Central memory CD8-positive, alpha-beta T cell (primary cell): Measurements from ENCODE around the gene NF1.

ENCODE experiments used
- ATAC-seq: fragments of 150-1000 bp; cut with Tn5 transposase; replicated peaks from 2 replicates; pipeline ENCODE4 v1.10.0; 2022; ENCODE audit warnings: mild to moderate bottlenecking, moderate FRiP score, moderate number of reproducible peaks; ENCODE audit not compliant: poor library complexity, severe bottlenecking; ENCODE audit errors: extremely low read depth
- DNase-seq, 2 donors: peaks; one replicate each; pipeline ENCODE4 v3.0.0; 2021; ENCODE audit warnings: low spot score in 2 of 2
- H3K27ac Mint-ChIP-seq: one replicate; pipeline ENCODE4 v1.8.0; 2022; ENCODE audit warnings: low read depth, mild to moderate bottlenecking, moderate library complexity, mixed read lengths
- H3K27me3 Mint-ChIP-seq: one replicate; pipeline ENCODE4 v1.8.0; 2022; ENCODE audit warnings: mixed read lengths
- H3K36me3 Mint-ChIP-seq: one replicate; pipeline ENCODE4 v1.8.0; 2022; ENCODE audit warnings: mild to moderate bottlenecking, moderate library complexity, mixed read lengths; ENCODE audit not compliant: insufficient read depth
- H3K4me1 Mint-ChIP-seq: one replicate; pipeline ENCODE4 v1.8.0; 2022; ENCODE audit warnings: mixed read lengths
- H3K4me3 Mint-ChIP-seq: one replicate; pipeline ENCODE4 v1.8.0; 2022; ENCODE audit warnings: mild to moderate bottlenecking, moderate library complexity, mixed read lengths
- H3K9me3 Mint-ChIP-seq: one replicate; pipeline ENCODE4 v1.8.0; 2022; ENCODE audit warnings: mixed read lengths

The NF1 gene

GRCh38 chr17:31398381-31399311, 303.9 kb downstream of the NF1 start:
- peaks cover 52% of the 10 kb centered on the region for H3K27me3 Mint-ChIP-seq
- H3K27ac Mint-ChIP-seq = no peak overlapping the region
- H3K4me1 Mint-ChIP-seq = no peaks in the 10 kb centered on the region
- ATAC-seq (no peak), DNase-seq (no peak)
- no peaks in the 10 kb centered on the region for H3K9me3 Mint-ChIP-seq
- no peaks in the 10 kb centered on the region for H3K36me3 Mint-ChIP-seq
- no peak overlapping the region for H3K4me3 Mint-ChIP-seq

- DNase-seq (no peak), ATAC-seq (no peak)
- Mint-ChIP-seq H3K9me3 (no peaks in the 10 kb centered on the region), H3K4me1 (no peaks in the 10 kb centered on the region), H3K36me3 (peaks cover 2% of the 10 kb centered on the region), H3K27ac (no peak overlapping the region), H3K27me3 (peaks cover 34% of the 10 kb centered on the region), H3K4me3 (no peak overlapping the region)
Measured at GRCh38 chr17:31400481-31400950, 305.7 kb downstream of the NF1 start.

GRCh38 chr17:31401456-31402254, 306.9 kb downstream of the NF1 start:
- peaks cover 22% of the 10 kb centered on the region for H3K27me3 Mint-ChIP-seq
- DNase-seq (no peak), ATAC-seq (no peak)
- no peak overlapping the region for H3K4me3 Mint-ChIP-seq
- no peaks in the 10 kb centered on the region for H3K4me1 Mint-ChIP-seq
- H3K36me3 Mint-ChIP-seq = peaks cover 2% of the 10 kb centered on the region
- no peaks in the 10 kb centered on the region for H3K9me3 Mint-ChIP-seq
- no peak overlapping the region for H3K27ac Mint-ChIP-seq

DNA sequence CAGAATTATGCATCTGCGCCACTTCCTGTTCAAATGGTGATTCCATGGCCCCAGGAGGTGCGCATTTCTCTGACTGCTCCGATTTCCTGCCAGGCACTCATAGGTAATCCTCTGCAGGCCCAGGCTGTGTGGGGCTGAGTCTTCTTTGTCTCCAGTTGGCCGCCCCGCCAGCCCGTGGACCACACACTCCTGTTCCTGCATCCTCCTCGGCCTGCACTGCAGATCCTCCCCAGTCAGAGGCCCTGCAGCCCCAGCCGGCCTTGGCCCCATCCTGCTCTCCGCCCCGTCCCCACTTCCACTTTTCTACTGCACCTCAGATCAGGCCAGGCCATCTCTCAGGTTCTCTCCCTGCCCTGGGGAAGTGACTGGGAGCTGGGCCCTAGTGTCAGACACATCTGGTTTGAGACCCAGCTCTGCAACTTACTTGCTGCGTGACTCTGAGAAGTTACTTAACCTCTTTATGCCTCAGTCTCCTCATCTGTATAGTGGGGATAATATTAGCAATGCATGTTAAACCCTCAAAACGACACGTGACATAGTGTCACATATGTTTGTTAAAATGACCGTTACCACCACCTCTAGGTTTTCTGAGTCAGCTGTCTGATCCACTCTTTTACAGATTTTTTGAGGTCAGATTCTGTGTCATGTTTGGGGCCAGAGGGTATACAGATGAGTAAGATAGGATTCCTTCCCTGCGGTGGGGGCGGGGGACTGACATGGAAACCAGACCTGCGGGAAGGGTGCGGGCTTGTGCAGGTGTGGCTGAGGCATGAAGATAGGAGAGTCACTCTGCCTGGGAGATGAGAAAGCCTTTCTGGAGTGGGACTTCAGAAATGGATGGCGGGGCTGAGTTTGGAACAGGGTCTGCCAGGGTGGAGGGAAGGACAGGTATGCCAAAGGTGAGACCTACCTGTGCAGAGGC, 309.5 kb downstream of the NF1 start:
- peaks cover 2% of the 10 kb centered on the region for H3K36me3 Mint-ChIP-seq
- DNase-seq (no peak), ATAC-seq (no peak)
- H3K27ac Mint-ChIP-seq = no peak overlapping the region
- peaks cover 8% of the 10 kb centered on the region for H3K27me3 Mint-ChIP-seq
- H3K4me3 Mint-ChIP-seq = no peak overlapping the region
- no peaks in the 10 kb centered on the region for H3K4me1 Mint-ChIP-seq
- no peaks in the 10 kb centered on the region for H3K9me3 Mint-ChIP-seq

- DNase-seq (no peak), ATAC-seq (no peak)
- Mint-ChIP-seq H3K4me1 (no peaks in the 10 kb centered on the region), H3K9me3 (no peaks in the 10 kb centered on the region), H3K27ac (no peak overlapping the region), H3K4me3 (no peak overlapping the region), H3K27me3 (no peaks in the 10 kb centered on the region), H3K36me3 (peaks cover 2% of the 10 kb centered on the region)
Measured at GRCh38 chr17:31405890-31406371, 311.2 kb downstream of the NF1 start.

- H3K27me3 Mint-ChIP-seq = no peaks in the 10 kb centered on the region
- H3K36me3 Mint-ChIP-seq = peaks cover 2% of the 10 kb centered on the region
- no peak for ATAC-seq
- no peaks in the 10 kb centered on the region for H3K4me1 Mint-ChIP-seq
- DNase-seq = no peak
- H3K9me3 Mint-ChIP-seq = no peaks in the 10 kb centered on the region
- H3K4me3 Mint-ChIP-seq = no peak overlapping the region
- no peak overlapping the region for H3K27ac Mint-ChIP-seq
Measured at GRCh38 chr17:31408586-31408985, 313.8 kb downstream of the NF1 start.

DNA sequence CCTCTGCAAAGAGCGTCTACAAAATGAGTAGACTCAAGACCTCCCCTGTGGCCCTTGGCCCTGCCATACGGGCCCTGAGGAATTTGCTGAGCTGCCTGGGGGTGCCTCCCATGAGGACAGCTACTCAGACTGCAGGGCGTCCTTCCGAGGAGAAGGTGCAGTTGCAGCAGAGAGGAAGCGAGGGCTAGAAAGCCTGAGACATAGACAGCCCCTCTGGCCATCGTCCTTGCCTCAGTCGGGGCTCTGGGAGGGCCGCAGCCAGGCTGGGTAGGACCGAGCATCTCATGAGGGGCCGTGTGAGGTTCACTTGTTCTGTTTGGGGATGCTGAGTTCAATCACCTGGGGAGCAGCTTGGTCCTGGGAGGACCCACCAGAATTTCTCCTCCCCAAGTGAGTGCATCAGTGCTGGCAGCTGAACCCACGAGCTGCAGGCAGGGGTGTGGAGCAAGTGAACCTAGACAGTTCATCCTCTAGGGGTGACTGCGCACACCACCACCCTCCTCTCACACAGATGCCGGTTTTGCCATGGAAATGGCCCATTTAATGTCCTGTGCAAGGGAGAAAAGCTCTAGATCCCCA, 317.0 kb downstream of the NF1 start:
- ATAC-seq = no peak
- H3K9me3 Mint-ChIP-seq = no peaks in the 10 kb centered on the region
- H3K36me3 Mint-ChIP-seq = no peaks in the 10 kb centered on the region
- H3K4me1 Mint-ChIP-seq = no peaks in the 10 kb centered on the region
- no peak overlapping the region for H3K27ac Mint-ChIP-seq
- H3K27me3 Mint-ChIP-seq = no peaks in the 10 kb centered on the region
- no peak overlapping the region for H3K4me3 Mint-ChIP-seq
- no peak for DNase-seq

DNA sequence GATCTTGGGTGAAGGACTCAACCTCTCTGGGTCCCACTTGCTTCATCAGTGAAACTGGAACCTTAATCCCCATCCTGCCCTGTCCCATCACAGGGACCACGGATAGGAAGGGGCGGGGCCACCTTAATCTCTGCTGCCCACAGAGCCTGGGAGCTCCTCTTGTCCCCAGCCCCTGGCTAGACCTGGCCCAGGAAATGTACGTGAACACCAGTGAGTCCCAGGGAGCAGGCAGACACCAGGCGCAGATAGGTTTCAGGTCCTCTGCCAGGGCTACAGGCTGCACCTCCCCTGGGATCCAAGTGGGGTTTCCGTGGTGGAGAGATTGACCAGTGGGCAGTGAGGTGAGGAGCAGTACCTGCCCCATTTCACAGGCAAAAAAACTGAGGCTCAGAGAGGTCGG, 317.7 kb downstream of the NF1 start:
- DNase-seq = no peak
- ATAC-seq = no peak
- H3K4me3 Mint-ChIP-seq = no peak overlapping the region
- H3K36me3 Mint-ChIP-seq = no peaks in the 10 kb centered on the region
- no peaks in the 10 kb centered on the region for H3K27me3 Mint-ChIP-seq
- H3K9me3 Mint-ChIP-seq = no peaks in the 10 kb centered on the region
- H3K4me1 Mint-ChIP-seq = no peaks in the 10 kb centered on the region
- H3K27ac Mint-ChIP-seq = no peak overlapping the region

DNA sequence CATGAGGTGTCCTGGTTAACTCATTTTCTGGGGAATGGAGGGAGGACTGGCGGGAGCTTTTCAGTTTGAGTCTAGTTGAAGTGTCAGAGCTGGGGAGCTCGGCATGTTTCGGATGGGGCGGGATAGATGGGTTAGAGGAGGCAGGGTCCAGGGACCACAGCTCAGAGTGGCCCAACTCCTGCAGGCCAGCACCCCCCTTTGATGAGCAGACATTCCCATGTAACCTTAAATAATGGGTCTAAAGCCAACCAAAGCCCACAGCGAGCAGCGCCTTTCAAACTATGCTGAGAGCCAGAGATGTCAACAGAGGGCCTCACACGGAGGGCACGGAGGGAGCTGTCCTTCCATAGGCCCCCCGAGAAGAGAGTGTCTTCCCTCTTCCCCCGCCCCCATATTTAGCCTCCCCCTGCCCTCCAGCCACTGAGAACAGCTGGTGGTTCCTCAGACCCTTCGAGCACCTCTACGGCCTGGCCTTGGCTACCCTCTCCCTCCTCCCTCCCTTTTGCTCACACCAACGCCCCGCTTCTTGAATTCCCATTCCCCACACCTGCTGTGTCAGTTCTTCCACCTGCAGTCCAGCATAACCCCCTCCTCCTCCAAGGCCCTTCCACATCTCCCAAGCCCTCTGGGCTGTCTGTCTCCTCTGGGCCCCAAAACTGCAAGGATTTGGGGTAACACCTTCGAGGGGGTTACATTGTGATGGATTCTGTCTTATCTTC, 318.5 kb downstream of the NF1 start:
- H3K9me3 Mint-ChIP-seq = no peaks in the 10 kb centered on the region
- H3K4me3 Mint-ChIP-seq = no peak overlapping the region
- H3K27ac Mint-ChIP-seq = no peak overlapping the region
- no peak for ATAC-seq
- no peaks in the 10 kb centered on the region for H3K4me1 Mint-ChIP-seq
- H3K36me3 Mint-ChIP-seq = no peaks in the 10 kb centered on the region
- no peak for DNase-seq
- H3K27me3 Mint-ChIP-seq = no peaks in the 10 kb centered on the region

GRCh38 chr17:31413874-31414549, 319.2 kb downstream of the NF1 start:
- no peaks in the 10 kb centered on the region for H3K36me3 Mint-ChIP-seq
- no peak for DNase-seq
- no peaks in the 10 kb centered on the region for H3K4me1 Mint-ChIP-seq
- H3K9me3 Mint-ChIP-seq = no peaks in the 10 kb centered on the region
- no peaks in the 10 kb centered on the region for H3K27me3 Mint-ChIP-seq
- no peak for ATAC-seq
- no peak overlapping the region for H3K27ac Mint-ChIP-seq
- H3K4me3 Mint-ChIP-seq = no peak overlapping the region

DNA sequence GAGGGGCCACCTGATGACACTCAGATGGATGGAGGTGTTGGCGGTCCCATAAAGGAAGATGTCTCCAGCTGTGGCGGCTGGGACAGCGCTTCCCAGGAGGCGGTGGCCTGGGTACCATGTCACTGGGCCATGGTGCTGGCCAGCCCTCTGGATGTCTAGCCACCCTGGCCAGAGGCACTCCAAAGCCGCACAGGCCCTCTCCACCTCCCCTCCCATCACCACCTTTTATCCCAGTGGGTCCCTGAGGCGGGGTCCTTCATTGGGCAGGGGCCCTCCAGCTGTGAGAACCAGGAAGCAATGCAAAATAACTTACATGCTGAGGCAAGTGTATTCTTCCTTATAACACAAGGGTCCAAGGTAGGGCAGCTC, 319.8 kb downstream of the NF1 start:
- Mint-ChIP-seq H3K9me3 (no peaks in the 10 kb centered on the region), H3K27me3 (no peaks in the 10 kb centered on the region), H3K4me3 (no peak overlapping the region), H3K36me3 (no peaks in the 10 kb centered on the region), H3K27ac (no peak overlapping the region), H3K4me1 (no peaks in the 10 kb centered on the region)
- ATAC-seq (no peak), DNase-seq (no peak)
